HG03432 (cell line): Measurements from ENCODE around the gene TMCO6.

ENCODE experiments used
- ATAC-seq: cut with Tn5 transposase; IDR thresholded peaks from one replicate; pipeline ENCODE4 v1.9.1; 2021; ENCODE audit warnings: mild to moderate bottlenecking, moderate library complexity; ENCODE audit not compliant: unreplicated experiment

TMCO6 gene

DNA sequence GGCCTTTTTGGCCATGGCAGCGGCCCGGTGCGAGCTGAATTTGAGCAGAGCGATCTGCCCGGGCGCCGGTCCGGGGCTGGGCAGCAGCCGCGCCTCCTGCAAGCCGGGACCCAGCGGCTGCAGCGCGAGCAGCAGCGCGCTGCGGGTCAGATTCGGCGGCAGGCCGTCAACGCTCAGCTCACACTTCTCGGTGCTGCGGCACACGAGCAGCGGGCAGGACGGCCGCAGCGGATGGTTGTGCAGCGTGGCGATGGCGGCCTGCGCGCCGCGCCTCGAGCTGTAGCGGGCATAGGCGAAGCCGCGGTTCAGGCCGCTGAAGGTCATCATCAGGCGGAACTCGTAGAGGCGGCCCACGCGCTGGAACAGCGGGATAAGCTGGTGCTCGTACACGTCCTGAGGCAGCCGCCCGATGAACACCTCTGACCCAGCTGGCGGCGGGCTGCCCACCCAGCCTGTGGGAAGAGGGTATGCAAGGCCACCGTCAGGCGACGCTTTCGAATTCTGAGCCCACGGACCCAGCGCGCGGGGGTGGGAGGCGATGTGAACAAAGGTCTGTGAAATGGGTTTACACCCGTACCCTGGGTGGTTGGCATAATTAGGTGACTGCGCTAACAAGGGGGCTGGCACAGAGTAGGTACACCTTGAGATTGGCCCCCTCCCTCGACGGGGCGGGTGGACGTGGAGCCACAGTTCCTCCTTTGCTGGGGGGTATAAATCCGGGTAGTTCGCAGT is 33.4 kb downstream of the TMCO6 start:
- ATAC-seq, result no peak

- no peak for ATAC-seq
These were observed 34.1 kb downstream of the TMCO6 start, which contains the start of gene DND1 for GRCh38 chr5:140673187-140673976. Gene DND1, minus strand, starts transcription at chr5:140673576. Its CDS starts 34 bp downstream, at chr5:140673542.

- no peak for ATAC-seq
These were observed 35.0 kb downstream of the TMCO6 start for GRCh38 chr5:140674211-140674610.

- ATAC-seq, result no peak
These were observed 35.4 kb downstream of the TMCO6 start for GRCh38 chr5:140674629-140675028.

DNA sequence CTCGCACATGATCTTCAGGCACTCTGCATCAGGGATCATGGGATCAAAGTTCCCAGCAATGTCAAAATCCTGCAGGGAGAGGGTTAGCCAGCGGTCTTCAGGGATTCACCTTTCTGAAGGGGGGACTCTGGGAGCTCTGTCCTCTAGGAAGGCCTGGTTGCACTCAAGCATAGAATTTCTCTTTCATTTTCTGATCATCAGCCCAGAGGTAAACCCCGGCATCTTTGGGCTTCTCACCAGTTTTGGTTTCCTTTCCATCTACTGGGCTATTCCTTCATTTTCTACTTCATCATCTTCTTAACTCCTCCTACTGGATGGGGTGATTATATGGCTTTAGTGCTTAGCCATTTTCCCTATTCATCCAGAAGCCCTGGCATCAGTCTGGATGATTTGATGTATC is 38.7 kb downstream of the TMCO6 start:
- ATAC-seq, result peak; percentile 75

GRCh38 chr5:140678993-140679392 is 39.7 kb downstream of the TMCO6 start:
- no peak for ATAC-seq

- no peak for ATAC-seq
These were observed 51.2 kb downstream of the TMCO6 start for GRCh38 chr5:140690376-140690932.

- peak; percentile 98 for ATAC-seq
These were observed 52.0 kb downstream of the TMCO6 start, which contains the start of the genes HARS1 and HARS2 for GRCh38 chr5:140690941-140691924. Gene HARS1, minus strand, starts transcription at chr5:140691370. Its CDS starts 66 bp downstream, at chr5:140691304. Gene HARS2, plus strand, starts transcription at chr5:140691455. Its CDS starts 194 bp downstream, at chr5:140691649.

DNA sequence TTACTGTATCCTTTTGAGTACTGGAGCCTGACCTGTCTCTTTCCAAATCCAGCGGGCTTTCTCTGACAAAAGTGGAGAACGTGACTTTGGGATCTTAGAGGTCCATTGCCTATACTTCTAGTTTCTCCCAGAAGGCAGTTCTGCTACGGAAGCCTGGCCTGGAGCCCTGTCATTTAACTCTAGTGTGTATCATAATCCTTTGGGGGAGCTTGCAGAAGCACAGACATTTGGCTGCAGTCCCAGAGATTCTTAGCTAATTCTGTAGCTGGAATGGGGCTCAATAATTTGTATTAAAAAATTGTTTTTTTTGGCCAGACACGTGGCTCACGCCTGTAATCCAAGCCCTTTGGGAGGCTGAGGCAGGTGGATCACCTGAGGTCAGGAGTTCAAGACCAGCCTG is 55.0 kb downstream of the TMCO6 start:
- no peak for ATAC-seq
